T-cell (primary cell): ENCODE measurements around the gene ATP10A. TPM values are rescaled to one million over a fixed set of nuclear protein-coding genes. Genes with fewer than 3 reads are reported as not detected.

ENCODE experiments used
- ATAC-seq, 4 experiments: fragments of 200-7000 bp in 3 of 4; fragments of 150-1000 bp in 1 of 4; cut with Tn5 transposase; replicated peaks in 1 of 4; 1 replicate in 3 of 4; 2 replicates in 1 of 4; pipeline ENCODE4 v1.10.0; 2021; ENCODE audit warnings: moderate library complexity in 3 of 4, mild to moderate bottlenecking in 2 of 4, moderate number of reproducible peaks in 1 of 4
- CTCF ChIA-PET, 2 donors: fragments of 300-600 bp; sonication (Branson Sonifier 250); formaldehyde crosslinking; loops; one replicate each; lab custom pipeline; 2022; ENCODE audit warnings: antibody characterized with exemption in 2 of 2; lab: Charles Lee
- POLR2A ChIA-PET, 2 donors: fragments of 300-600 bp; sonication (Branson Sonifier 250); formaldehyde crosslinking; loops; one replicate each; lab custom pipeline; 2022; ENCODE audit warnings: antibody characterized with exemption in 2 of 2; lab: Charles Lee
- DNase-seq, 35 experiments: peaks; one replicate each; pipeline versions ENCODE4 v3.0.0 to v3.0.0-alpha.2; 2013 to 2023
- H3K27ac ChIP-seq: one replicate; pipeline ENCODE4 v1.5.1; 2013; ENCODE audit warnings: low read length
- H3K27me3 ChIP-seq, 2 experiments: replicated peaks in 1 of 2; 1 replicate in 1 of 2; 2 replicates in 1 of 2; pipeline versions ENCODE4 v1.6.1 to v1.7.0; 2013; ENCODE audit warnings: low read length in 1 of 2, mixed read lengths in 1 of 2; ENCODE audit not compliant: control insufficient read depth in 2 of 2, insufficient read depth in 2 of 2; ENCODE audit errors: extremely low read depth in 1 of 2
- H3K36me3 ChIP-seq, 2 donors: 1 replicate in 1 of 2; 2 replicates in 1 of 2; pipeline versions ENCODE4 v1.6.1 to v1.7.0; 2013; ENCODE audit warnings: low read length in 1 of 2; ENCODE audit not compliant: control insufficient read depth in 2 of 2, insufficient read depth in 1 of 2; ENCODE audit errors: extremely low read depth in 1 of 2
- H3K4me1 ChIP-seq, 2 experiments: 1 replicate in 1 of 2; 2 replicates in 1 of 2; pipeline versions ENCODE4 v1.6.1 to v1.7.0; 2013; ENCODE audit warnings: low read length in 2 of 2, mixed read lengths in 1 of 2; ENCODE audit not compliant: insufficient read depth in 2 of 2, control insufficient read depth in 1 of 2; ENCODE audit errors: extremely low read depth in 1 of 2
- H3K4me3 ChIP-seq, 2 donors: 1 replicate in 1 of 2; 2 replicates in 1 of 2; pipeline versions ENCODE4 v1.5.1 to v1.7.0; 2013; ENCODE audit warnings: mild to moderate bottlenecking in 2 of 2, low read length in 1 of 2, moderate library complexity in 1 of 2; ENCODE audit not compliant: control insufficient read depth in 1 of 2; ENCODE audit errors: extremely low read depth in 1 of 2
- H3K9me3 ChIP-seq: 2 replicates; pipeline ENCODE4 v1.7.0; 2013
- H3K27ac Mint-ChIP-seq, 2 donors: one replicate each; pipeline ENCODE4 v1.8.0; 2020 to 2021; ENCODE audit warnings: mild to moderate bottlenecking in 2 of 2, mixed read lengths in 2 of 2
- H3K27me3 Mint-ChIP-seq, 2 donors: one replicate each; pipeline ENCODE4 v1.8.0; 2021 to 2022; ENCODE audit warnings: mixed read lengths in 2 of 2
- H3K36me3 Mint-ChIP-seq: one replicate; pipeline ENCODE4 v1.8.0; 2021; ENCODE audit warnings: mixed read lengths
- H3K4me1 Mint-ChIP-seq, 3 donors: one replicate each; pipeline ENCODE4 v1.8.0; 2020 to 2022; ENCODE audit warnings: mixed read lengths in 3 of 3, mild to moderate bottlenecking in 1 of 3
- H3K4me3 Mint-ChIP-seq, 3 donors: one replicate each; pipeline ENCODE4 v1.8.0; 2020 to 2022; ENCODE audit warnings: mild to moderate bottlenecking in 3 of 3, mixed read lengths in 3 of 3, moderate library complexity in 3 of 3
- H3K9me3 Mint-ChIP-seq, 3 donors: one replicate each; pipeline ENCODE4 v1.8.0; 2020 to 2022; ENCODE audit warnings: mixed read lengths in 3 of 3
- WGBS: methylation state at CpG from one replicate; pipeline ENCODE4 v1.1.5; 2013; ENCODE audit warnings: missing lambda C conversion rate; ENCODE audit not compliant: insufficient coverage; 5-methylcytosine and 5-hydroxymethylcytosine counted together
- total RNA-seq, 35 experiments: library from RNA in 6 of 35; stranded (reverse) in 6 of 35; fragments of 120-200 nt in 1 of 35; gene quantifications; one replicate each; pipeline versions ENCODE4 v1.2.1 to v1.2.4 and lab custom pipeline; 2013 to 2026

The ATP10A gene
- total RNA-seq, 5 donors from 2014 or later (not counting 1 experiment from before 2014, with no cell fraction given) = 37.3 to 65.5 (median 53.4) TPM

GRCh38 chr15:25803541-25803940, 59.6 kb downstream of the ATP10A start:
- ChIA-PET POLR2A (no interaction called here), CTCF (no interaction called here)
- ATAC-seq = no peak
- DNase-seq = no peak
- peaks cover 10 to 14% of the 10 kb centered on the region in 2 experiments for H3K4me1 ChIP-seq
- H3K36me3 ChIP-seq = peaks cover 0 to 5% of the 10 kb centered on the region in 2 donors
- no peaks in the 10 kb centered on the region for H3K9me3 Mint-ChIP-seq
- peaks cover 47 to 59% (median 55%) of the 10 kb centered on the region in 3 donors for H3K4me1 Mint-ChIP-seq
- no peak overlapping the region for H3K27ac ChIP-seq
- H3K36me3 Mint-ChIP-seq = peaks cover 3% of the 10 kb centered on the region
- no peaks in the 10 kb centered on the region for H3K27me3 ChIP-seq
- H3K9me3 ChIP-seq = no peaks in the 10 kb centered on the region
- no peaks in the 10 kb centered on the region for H3K27me3 Mint-ChIP-seq
- H3K27ac Mint-ChIP-seq = no peak overlapping the region
- no peak overlapping the region for H3K4me3 Mint-ChIP-seq
- H3K4me3 ChIP-seq = no peak overlapping the region
- 92% methylated on average over 8 of the region's 10 CpGs for WGBS

GRCh38 chr15:25803036-25803435, 60.1 kb downstream of the ATP10A start:
- ChIA-PET POLR2A (no interaction called here), CTCF (no interaction called here)
- H3K27ac Mint-ChIP-seq = peak overlapping the region in 1 of 2 donors; percentile 16
- H3K4me3 Mint-ChIP-seq = no peak overlapping the region
- Histone ChIP-seq H3K27ac (no peak overlapping the region), H3K9me3 (no peaks in the 10 kb centered on the region), H3K4me3 (no peak overlapping the region), H3K4me1 (peaks cover 10 to 19% of the 10 kb centered on the region in 2 experiments), H3K27me3 (no peaks in the 10 kb centered on the region), H3K36me3 (peaks cover 0 to 5% of the 10 kb centered on the region in 2 donors)
- 96% methylated on average over 11 of the region's 11 CpGs for WGBS
- ATAC-seq (no peak), DNase-seq (no peak)
- no peaks in the 10 kb centered on the region for H3K27me3 Mint-ChIP-seq
- peaks cover 48 to 60% (median 55%) of the 10 kb centered on the region in 3 donors for H3K4me1 Mint-ChIP-seq
- no peaks in the 10 kb centered on the region for H3K9me3 Mint-ChIP-seq
- peaks cover 3% of the 10 kb centered on the region for H3K36me3 Mint-ChIP-seq

DNA sequence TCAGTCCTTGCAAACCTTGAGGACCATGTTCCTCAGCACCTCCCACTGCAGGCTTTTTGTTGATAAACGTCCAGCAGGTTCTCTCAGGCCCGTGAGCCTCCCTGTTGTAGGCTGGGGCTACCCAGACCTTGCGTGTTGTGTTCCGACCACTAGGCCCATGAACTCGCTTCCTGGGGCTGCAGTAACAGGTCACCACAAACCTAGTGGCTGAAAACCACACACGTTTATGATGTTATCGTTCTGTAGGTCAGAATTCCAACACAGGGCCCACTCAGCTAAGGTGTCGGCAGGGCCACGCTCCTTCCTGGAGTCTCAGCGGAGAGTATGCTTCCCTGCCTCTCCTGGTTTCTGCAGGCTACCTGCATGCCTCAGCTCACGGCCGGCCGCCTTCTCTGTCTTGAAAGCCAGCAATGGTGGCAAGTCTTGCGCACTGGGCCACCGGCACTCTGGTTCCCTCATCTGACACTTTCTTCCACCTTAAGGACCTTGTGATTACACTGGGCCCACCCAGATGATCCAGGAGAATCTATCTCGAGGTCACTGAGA, 60.8 kb downstream of the ATP10A start:
- Mint-ChIP-seq H3K4me3 (peak overlapping the region in 1 of 3 donors; percentile 18), H3K36me3 (peaks cover 3% of the 10 kb centered on the region), H3K27me3 (no peaks in the 10 kb centered on the region), H3K9me3 (no peaks in the 10 kb centered on the region), H3K4me1 (peaks cover 55 to 63% (median 58%) of the 10 kb centered on the region in 3 donors), H3K27ac (peak overlapping the region in 1 of 2 donors; percentile 53)
- ChIA-PET POLR2A (no interaction called here), CTCF (interaction anchor here in 1 of 2 donors (0.6 kb wide), 1 partner anchor 19 kb away, joined by 3 read pairs; no protein-coding TSS in a partner anchor)
- Histone ChIP-seq H3K27ac (no peak overlapping the region), H3K4me1 (peaks cover 10 to 20% of the 10 kb centered on the region in 2 experiments), H3K27me3 (no peaks in the 10 kb centered on the region), H3K9me3 (no peaks in the 10 kb centered on the region), H3K36me3 (peaks cover 0 to 5% of the 10 kb centered on the region in 2 donors), H3K4me3 (no peak overlapping the region)
- DNase-seq (no peak), ATAC-seq (no peak)
- 88% methylated on average over 15 of the region's 16 CpGs for WGBS

- Histone ChIP-seq H3K27ac (no peak overlapping the region), H3K36me3 (peaks cover 0 to 5% of the 10 kb centered on the region in 2 donors), H3K4me3 (no peak overlapping the region), H3K4me1 (peaks cover 10 to 20% of the 10 kb centered on the region in 2 experiments), H3K27me3 (no peaks in the 10 kb centered on the region), H3K9me3 (no peaks in the 10 kb centered on the region)
- ChIA-PET POLR2A (no interaction called here), CTCF (interaction anchor here in 1 of 2 donors (0.6 kb wide), 1 partner anchor 65 kb away, joined by 4 read pairs; no protein-coding TSS in a partner anchor)
- no peak for DNase-seq
- H3K36me3 Mint-ChIP-seq = peaks cover 2% of the 10 kb centered on the region
- no peaks in the 10 kb centered on the region for H3K9me3 Mint-ChIP-seq
- peak overlapping the region; percentile 8 to 53 for H3K27ac Mint-ChIP-seq
- no peak for ATAC-seq
- no peaks in the 10 kb centered on the region for H3K27me3 Mint-ChIP-seq
- H3K4me3 Mint-ChIP-seq = peak overlapping the region in 1 of 3 donors; percentile 18
- peaks cover 59 to 66% (median 61%) of the 10 kb centered on the region in 3 donors for H3K4me1 Mint-ChIP-seq
- 85% methylated on average over 23 of the region's 24 CpGs for WGBS
Observed at GRCh38 chr15:25801586-25802284, 61.4 kb downstream of the ATP10A start.

DNA sequence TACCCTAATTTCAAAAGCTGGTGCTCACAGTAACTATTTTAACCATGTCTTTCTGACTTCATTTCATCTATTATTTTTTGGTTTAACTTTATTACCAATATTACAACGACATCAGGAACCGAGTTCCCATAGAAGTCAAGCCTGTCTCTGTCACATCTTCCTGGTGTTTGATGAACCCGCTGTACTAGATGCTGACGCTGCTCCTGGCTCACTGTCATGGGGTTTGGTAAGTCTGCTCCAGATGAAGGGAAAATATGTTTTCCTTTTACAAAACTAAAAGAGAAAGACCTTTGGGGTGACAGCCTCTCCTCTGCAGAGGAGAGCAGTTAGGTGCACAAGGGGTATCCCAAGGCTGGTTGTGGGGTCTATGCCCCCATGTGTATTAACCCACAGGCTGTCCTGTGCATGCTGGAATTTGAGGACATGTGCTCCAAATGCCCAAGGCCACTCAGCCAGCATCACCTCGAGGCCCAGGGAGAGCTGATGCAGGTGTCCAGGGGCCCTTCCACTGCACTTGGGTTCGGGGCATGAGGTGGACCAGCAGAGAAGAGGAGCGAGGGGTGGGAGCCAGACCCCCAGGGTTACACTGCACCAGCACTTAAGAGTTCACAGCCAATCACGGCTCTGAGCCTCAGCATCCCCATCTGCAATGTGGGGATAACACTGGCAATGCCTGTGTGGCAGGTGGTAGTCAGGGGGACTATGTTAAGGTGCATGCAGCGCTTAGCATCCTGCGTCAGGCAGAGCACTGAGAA, 62.2 kb downstream of the ATP10A start:
- ATAC-seq (no peak), DNase-seq (no peak)
- Histone ChIP-seq H3K4me3 (no peak overlapping the region), H3K27me3 (no peaks in the 10 kb centered on the region), H3K36me3 (peaks cover 0 to 5% of the 10 kb centered on the region in 2 donors), H3K9me3 (no peaks in the 10 kb centered on the region), H3K4me1 (peaks cover 12 to 26% of the 10 kb centered on the region in 2 experiments), H3K27ac (no peak overlapping the region)
- peaks cover 57 to 65% (median 60%) of the 10 kb centered on the region in 3 donors for H3K4me1 Mint-ChIP-seq
- peak overlapping the region in 1 of 3 donors; percentile 75 for H3K4me3 Mint-ChIP-seq
- H3K27ac Mint-ChIP-seq = peak overlapping the region in 1 of 2 donors; percentile 28
- H3K27me3 Mint-ChIP-seq = no peaks in the 10 kb centered on the region
- H3K9me3 Mint-ChIP-seq = no peaks in the 10 kb centered on the region
- WGBS = 85% methylated on average over 5 of the region's 10 CpGs
- ChIA-PET POLR2A (no interaction called here), CTCF (no interaction called here)
- H3K36me3 Mint-ChIP-seq = no peaks in the 10 kb centered on the region
